Epithelial cell of esophagus (primary cell): Measurements from ENCODE around the gene ADAMTSL2.

Experiments
- DNase-seq: peaks from one replicate; pipeline ENCODE4 v3.0.0; 2010; ENCODE audit warnings: low read depth
- H3K4me3 ChIP-seq: 2 replicates; pipeline ENCODE4 v1.5.1; 2011; ENCODE audit warnings: mild to moderate bottlenecking, low read length, control low read depth
- CTCF ChIP-seq: IDR thresholded peaks from 2 replicates; pipeline ENCODE4 v1.5.1; 2011; ENCODE audit warnings: low read depth, mild to moderate bottlenecking, low read length, control low read depth, inconsistent platforms; ENCODE audit not compliant: insufficient read depth; ENCODE audit errors: missing control alignments

Gene ADAMTSL2

DNA sequence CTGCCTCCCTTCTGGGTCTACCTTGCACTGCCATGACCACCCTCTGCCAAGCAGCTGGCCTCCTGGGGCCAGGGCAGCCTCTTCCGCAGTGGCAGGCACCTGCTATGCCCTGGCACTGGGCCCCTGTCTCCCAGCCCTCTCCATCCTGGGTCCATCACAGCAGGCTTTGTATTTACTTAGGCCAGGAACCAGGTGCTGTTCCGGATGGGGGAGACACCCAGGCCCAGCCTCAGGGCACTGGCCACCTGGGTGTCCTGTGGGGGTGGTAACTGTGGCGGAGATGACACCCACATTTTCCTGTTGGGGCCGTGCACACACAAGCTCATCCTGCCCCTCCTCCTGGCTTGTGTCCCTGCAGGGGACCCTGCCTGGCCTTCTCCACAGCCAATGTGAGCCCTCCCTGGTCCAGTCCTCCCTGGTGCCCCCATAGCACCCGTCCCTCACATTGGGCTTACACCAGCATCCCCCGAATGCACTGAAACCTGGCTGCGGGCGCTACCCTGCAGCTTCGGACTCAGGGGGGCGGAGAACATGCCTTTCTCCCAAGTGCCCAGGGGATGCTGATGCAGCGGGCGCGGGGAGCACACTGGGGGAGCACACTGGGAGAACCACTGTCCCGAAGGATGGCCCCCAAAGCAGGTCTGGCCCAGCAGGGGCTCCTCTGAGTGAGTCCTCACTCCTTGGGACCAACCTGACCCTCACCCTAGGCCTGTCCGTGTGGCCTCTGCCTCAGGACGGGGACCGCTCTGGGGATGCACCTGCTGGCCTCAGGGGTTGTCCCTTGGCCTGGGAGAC lies 56.8 kb downstream of the ADAMTSL2 start:
- no peak overlapping the region for H3K4me3 ChIP-seq
- no peak for DNase-seq
- no peak for TF ChIP-seq CTCF

- DNase-seq = no peak
- no peak overlapping the region for H3K4me3 ChIP-seq
- TF ChIP-seq CTCF = no peak
Measured at GRCh38 chr9:133591985-133592384, 57.5 kb downstream of the ADAMTSL2 start.

DNA sequence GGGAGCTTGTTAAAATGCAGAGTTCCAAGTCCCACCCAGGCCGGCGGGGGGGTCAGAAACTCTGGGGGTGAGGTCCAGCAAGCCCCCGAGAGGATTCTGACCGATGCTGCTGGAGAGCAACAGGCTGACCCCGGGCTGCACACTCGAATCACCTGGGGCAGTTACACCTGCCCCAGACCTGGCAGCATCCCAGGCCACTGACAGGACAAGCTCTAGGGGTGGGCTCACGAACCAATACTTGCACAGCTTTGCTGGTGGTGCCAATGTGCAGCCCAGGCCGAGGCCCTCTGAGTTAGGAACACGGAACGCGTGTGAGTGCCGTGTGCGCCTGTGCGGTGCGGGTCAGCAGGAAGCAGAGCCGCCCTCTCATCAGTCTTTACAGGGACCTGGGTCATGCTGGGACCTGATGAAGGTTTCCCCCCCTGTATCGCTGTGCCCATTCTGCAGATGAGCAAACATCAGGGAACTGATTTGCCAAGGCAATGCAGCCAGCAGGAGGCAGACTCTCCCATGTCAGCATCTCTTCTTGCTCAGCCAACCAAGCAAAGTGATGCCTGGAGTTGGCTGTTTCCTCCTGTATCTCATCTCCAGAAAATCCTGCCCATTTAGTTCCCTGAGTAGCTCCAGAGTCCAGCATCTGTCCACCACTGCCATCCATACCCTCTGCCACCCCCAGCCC lies 58.4 kb downstream of the ADAMTSL2 start:
- DNase-seq = no peak
- TF ChIP-seq CTCF = no peak
- no peak overlapping the region for H3K4me3 ChIP-seq

GRCh38 chr9:133593587-133594253 lies 59.2 kb downstream of the ADAMTSL2 start:
- no peak for TF ChIP-seq CTCF
- no peak overlapping the region for H3K4me3 ChIP-seq
- no peak for DNase-seq

GRCh38 chr9:133594310-133594709 lies 59.8 kb downstream of the ADAMTSL2 start:
- no peak for DNase-seq
- H3K4me3 ChIP-seq = no peak overlapping the region
- no peak for TF ChIP-seq CTCF

GRCh38 chr9:133595910-133596309 lies 61.4 kb downstream of the ADAMTSL2 start:
- TF ChIP-seq CTCF = no peak
- H3K4me3 ChIP-seq = no peak overlapping the region

More at GRCh38 chr9:133595910-133596309, 61.4 kb downstream of the ADAMTSL2 start:
- no peak for DNase-seq
